ENCODE results near the gene ERCC8. TPM values are rescaled to one million over a fixed set of nuclear protein-coding genes. Genes with fewer than 3 reads are reported as not detected.

The ERCC8 gene
- total and polyA plus RNA-seq, 2 experiments from 2014 or later: 21.6 to 53.9 TPM

GRCh38 chr5:60918466-60918865 lies 26.4 kb downstream of the ERCC8 start (continued):
- TF ChIP-seq REST (IDR thresholded peaks at IDR 0.05; ENCODE audit: unreplicated experiment): no peak
- no peak for TF ChIP-seq JUNB (IDR thresholded peaks at IDR 0.05; ENCODE audit: unreplicated experiment)
- TF ChIP-seq POLR2AphosphoS5 (IDR thresholded peaks at IDR 0.05; ENCODE audit: low read depth): no peak
- TF ChIP-seq ZNF331 (CRISPR knock-in tag; IDR thresholded peaks at IDR 0.05; ENCODE audit: low read depth): no peak
- no peak for TF ChIP-seq EZH2phosphoT487 (IDR thresholded peaks at IDR 0.05; ENCODE audit: unreplicated experiment)
- no peak for TF ChIP-seq EZH2 (IDR thresholded peaks at IDR 0.05; ENCODE audit: low read depth, unreplicated experiment)
- no peak for TF ChIP-seq NANOG (IDR thresholded peaks at IDR 0.05; ENCODE audit: borderline replicate concordance)

- Mint-ChIP-seq H3K27me3 (ENCODE audit: insufficient read depth, low read depth, poor library complexity) (no peaks in the 10 kb centered on the region), H3K4me3 (no peak overlapping the region), H3K4me1 (no peaks in the 10 kb centered on the region), H3K27ac (no peak overlapping the region), H3K9me3 (no peaks in the 10 kb centered on the region), H3K36me3 (ENCODE audit: low read depth) (peaks cover 35% of the 10 kb centered on the region)
- Histone ChIP-seq H3K27me3 (ENCODE audit: insufficient read depth) (no peaks in the 10 kb centered on the region), H3F3A (replicated peaks; ENCODE audit: low read depth) (no peaks in the 10 kb centered on the region), H3K4me1 (ENCODE audit: insufficient read depth) (no peaks in the 10 kb centered on the region), H3K79me2 (replicated peaks; ENCODE audit: insufficient read depth) (no peaks in the 10 kb centered on the region), H3K4me2 (no peak overlapping the region), H4K20me1 (replicated peaks; ENCODE audit: insufficient read depth) (no peaks in the 10 kb centered on the region), H3K27ac (ENCODE audit: low read depth) (no peak overlapping the region), H3K4me3 (no peak overlapping the region), H2AFZ (no peak overlapping the region), H3K36me3 (ENCODE audit: insufficient read depth) (peaks cover 5% of the 10 kb centered on the region; the same call in 1 of the 2 replicates), H3K9me2 (ENCODE audit: insufficient read depth) (no peaks in the 10 kb centered on the region)
- DNase-seq (ENCODE audit: low spot score) (no peak), ATAC-seq (no peak)
- TF ChIP-seq CREB1 (CRISPR knock-in tag; IDR thresholded peaks at IDR 0.05; ENCODE audit: low read depth): no peak
- no peak for TF ChIP-seq NANOG (IDR thresholded peaks at IDR 0.05; ENCODE audit: borderline replicate concordance)
- TF ChIP-seq CTCF (conservative IDR thresholded peaks at IDR 0.05; ENCODE audit: low read depth in 2 of 2): no peak
- TF ChIP-seq JUNB (IDR thresholded peaks at IDR 0.05; ENCODE audit: unreplicated experiment): no peak
- TF ChIP-seq ZNF331 (CRISPR knock-in tag; IDR thresholded peaks at IDR 0.05; ENCODE audit: low read depth): no peak
- no peak for TF ChIP-seq REST (IDR thresholded peaks at IDR 0.05; ENCODE audit: unreplicated experiment)
- TF ChIP-seq STAT1 (IDR thresholded peaks at IDR 0.05; ENCODE audit: unreplicated experiment): no peak
These were observed 28.2 kb downstream of the ERCC8 start for GRCh38 chr5:60916646-60917045.

Measured in GM23338 (cell line).